Measurements from ENCODE around the gene SOX11.
"Not testable (repeated sequence)": the region's sequence is repeated elsewhere in the genome, so short reads cannot be mapped to it uniquely, and the experiment has no call there.

Gene SOX11

DNA sequence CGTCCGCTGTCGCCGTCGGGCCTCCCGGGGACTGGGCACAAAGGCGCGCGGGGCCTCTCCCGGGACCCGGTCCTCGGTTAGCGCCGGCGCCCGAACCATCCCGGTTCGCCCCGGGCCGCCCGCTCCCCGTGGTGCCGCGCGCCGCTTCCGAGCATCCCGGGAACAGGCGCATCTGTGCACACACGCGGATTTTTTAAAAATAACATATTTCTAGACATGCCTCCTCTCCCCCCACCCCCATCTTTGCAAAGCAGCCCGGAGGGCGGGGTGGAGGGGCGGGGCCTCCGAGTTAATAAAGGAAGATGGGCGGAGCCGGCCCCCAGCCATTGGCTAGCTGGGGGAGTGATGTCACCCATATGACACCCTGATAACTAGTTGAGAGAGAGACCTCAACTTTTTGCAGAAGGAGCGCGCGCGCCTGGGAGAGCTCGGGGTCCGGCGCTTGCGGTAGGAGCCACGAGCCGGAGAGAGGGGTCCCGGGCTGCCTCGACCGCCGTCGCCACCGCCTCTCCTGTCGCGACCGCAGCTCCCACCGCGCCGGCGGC is at the start of gene SOX11:
Gene SOX11, plus strand, starts transcription at position 400 of the 545 bp plus-strand sequence. CDS start 338 bp downstream, outside the sequence.
- DNase-seq, result peak; percentile 67

- DNase-seq, result not testable (repeated sequence)
Observed at GRCh38 chr2:5652734-5653133, 39.5 kb upstream of the SOX11 start.

- not testable (repeated sequence) for DNase-seq
Observed at GRCh38 chr2:5653756-5654155, 38.4 kb upstream of the SOX11 start.

DNA sequence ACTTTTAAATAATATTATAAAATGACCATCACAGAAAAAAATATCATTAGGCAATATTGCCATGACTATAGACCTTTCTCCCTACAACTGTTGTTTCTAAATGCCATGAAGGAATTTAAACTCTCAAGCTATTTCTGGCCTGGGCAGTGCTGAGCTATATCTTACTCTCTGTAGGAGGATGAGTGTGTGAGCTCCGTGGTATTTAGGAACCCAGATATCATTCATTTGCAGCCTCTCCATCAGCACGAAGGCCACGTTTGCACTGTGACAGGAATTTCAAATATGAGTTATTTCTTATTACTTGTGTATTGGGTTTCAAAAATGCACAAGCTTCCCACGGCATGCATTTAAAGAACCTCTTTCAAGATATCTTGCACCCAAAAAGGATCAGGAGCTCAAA is 35.0 kb upstream of the SOX11 start:
- no peak for DNase-seq

DNA sequence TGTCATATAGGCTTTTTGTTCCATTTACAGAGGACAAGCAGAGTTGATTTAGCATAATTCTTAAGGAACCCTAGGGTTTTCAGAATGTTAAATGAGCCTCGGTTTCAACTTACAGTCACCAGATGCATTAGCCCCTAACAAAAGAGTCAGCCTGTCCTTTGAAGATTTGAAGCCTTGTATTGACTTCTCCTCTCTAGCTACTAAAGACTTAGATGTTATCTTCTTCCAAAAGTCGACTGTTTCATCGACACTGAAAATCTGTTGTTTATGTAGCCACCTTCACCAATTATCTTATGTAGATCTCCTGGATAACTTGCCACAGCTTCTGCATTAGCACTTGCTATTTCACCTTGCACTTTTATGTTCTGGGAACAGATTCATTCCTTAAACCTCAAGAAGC is 31.6 kb upstream of the SOX11 start:
- DNase-seq, result no peak

DNA sequence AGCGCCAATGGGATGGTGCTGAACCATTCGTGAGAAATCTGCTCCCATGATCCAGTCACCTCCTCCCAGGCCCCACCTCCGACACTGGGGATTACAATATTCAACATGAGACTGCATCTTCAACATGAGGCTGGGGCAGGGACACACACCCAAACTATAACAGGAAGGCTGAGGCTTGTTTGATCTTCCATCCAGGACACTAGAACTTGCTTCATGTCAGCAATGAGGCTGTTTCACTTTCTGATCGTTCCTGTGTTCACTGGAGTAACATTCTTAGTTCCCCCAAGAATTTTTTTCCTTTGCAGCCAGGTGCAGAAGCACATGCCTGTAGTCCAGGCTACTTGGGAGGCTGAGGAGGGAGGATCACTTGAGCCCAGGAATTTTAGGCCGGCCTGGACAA is 30.8 kb upstream of the SOX11 start:
- DNase-seq, result no peak

DNA sequence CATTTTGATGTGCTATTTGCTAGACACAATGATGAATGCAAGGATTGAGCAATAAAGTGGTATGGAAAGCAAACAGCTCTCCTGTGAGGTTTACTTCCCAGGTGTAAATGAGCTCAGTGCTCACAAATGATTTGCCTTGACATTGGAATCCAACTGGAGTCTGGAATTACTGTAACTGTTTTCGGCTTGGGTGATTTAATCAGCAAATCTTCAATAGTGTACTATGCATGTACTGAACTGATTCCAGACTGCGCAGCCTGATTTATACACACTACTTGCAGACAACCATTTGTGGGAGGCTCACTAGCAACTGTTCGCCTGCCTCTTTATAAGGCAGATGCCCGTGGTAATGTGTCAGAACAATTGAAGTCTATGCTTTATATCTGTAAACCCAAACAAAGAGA is 27.9 kb upstream of the SOX11 start:
- no peak for DNase-seq

GRCh38 chr2:5665066-5665465 is 27.1 kb upstream of the SOX11 start:
- no peak for DNase-seq

GRCh38 chr2:5666798-5667197 is 25.4 kb upstream of the SOX11 start:
- no peak for DNase-seq

DNA sequence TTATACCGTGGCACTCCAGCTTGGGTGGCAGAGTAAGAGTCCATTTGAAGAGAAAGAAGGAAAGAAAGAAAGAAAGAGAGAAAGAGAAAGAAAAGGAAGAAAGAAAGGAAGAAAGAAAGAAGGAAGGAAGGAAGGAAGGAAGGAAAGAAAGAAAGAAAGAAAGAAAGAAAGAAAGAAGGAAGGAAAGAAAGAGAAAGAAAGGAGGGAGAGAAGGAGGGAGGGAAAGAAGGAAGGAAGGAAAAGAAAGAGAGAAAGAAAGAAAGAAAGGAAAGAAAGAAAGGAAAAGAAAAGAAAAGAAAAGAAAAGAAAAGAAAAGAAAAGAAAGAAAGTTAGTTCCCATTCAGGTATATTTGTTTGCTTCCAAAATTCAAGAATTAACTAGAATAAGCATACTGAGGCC is 24.5 kb upstream of the SOX11 start:
- DNase-seq, result not testable (repeated sequence)

DNA sequence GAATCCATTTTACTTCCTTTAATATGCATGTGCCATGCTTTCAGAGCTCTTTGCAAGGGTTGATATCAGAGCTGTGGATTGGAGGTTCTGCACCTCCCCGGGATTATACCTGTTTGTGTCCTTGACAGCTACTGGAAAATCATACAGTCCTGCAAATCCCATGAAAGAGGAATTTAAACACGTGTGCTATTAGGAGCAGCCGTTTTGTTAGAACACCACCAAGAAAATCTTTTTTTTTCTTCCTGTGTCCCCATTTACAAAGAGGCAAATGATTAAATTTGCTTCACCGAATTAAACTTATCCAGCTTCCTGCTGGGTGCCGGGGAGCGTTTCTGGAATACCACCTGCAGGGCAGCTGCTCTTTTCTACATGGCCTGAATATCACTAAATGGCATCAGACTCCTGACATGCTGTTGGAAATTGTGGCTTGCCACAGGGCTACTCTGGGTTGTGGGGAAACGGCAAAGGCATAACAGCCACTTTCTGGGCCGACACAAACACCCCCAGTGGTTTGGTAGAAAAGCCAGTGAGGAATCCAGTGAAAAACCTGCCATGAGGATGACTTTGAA is 23.4 kb upstream of the SOX11 start:
- no peak for DNase-seq

DNA sequence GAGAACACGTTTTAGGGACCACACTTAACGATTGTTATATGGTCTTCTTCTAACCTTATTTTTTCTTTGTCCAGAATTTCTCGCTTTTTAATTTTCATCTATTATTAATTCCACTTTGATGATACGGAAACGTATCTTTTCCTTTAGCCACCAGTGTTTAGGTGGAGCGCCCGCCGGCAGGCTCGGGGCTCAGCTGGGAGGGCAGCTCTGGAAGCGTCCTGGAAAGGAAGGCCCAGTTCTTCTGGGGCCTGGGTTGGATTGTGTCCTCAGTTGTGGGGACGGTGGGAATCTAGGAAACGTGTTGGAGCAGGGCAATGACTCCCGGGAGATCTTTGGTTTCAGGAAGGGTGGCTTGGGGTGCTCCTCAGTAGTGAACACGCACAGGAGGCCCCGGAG is 19.4 kb upstream of the SOX11 start:
- no peak for DNase-seq

DNA sequence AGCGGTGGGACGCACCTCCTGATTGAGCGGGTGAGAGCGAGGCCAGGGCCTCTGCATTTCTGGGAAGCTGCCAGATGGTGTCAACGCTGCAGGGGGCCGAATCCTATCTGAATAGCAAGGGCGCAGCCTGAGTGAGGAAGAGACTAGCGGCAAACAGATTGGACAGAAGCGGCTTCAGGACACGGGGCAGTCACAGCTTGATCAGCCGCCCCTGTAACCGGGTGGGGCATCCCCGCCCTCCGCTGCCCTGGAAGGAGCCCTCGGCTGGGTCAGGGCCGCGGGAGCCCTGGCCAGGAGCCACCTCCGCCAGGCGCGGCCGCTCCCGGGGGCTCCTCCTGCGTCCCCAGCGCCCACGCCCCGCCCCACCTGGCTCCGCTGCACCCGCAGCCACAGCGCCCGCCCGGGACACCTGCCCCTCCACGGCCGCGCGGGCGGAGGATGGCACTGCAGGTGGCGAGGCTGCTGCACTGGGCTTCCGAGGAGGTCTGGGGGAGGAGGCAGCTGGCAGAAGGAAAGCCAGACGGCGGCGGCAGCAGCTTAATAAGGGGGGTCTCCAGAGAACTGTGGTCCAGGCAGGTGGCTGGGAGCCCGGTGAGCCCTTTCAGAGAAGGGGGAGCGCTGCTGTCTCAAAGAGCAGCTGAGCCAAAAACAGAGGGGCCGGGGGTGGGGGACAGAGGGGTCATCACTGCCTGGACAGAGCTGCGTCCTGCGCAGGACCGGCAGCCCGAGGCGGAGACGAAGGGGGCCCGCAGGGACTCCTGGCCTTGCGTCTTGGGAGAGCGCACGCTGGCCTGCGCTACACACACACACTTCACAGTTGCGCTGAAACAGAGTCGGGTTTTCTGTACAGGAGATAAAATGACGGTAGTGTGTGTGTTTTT is 18.8 kb upstream of the SOX11 start:
- no peak for DNase-seq

DNA sequence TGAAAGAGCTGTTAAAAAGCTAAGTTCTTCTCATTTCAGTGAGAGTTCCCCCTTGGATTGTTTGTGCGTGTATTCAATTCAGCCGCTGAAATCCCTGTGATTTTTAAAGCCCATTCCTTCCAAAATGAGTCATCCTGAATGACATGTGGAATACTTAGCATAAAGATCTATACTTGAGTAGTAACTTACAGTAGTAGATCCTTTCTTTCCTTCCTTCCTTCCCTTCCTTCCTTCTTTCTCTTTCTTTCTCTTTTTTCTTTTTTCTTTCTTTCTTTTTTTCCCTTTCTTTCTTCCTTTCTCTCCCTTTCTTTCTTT is 18.2 kb upstream of the SOX11 start:
- DNase-seq, result no peak

DNA sequence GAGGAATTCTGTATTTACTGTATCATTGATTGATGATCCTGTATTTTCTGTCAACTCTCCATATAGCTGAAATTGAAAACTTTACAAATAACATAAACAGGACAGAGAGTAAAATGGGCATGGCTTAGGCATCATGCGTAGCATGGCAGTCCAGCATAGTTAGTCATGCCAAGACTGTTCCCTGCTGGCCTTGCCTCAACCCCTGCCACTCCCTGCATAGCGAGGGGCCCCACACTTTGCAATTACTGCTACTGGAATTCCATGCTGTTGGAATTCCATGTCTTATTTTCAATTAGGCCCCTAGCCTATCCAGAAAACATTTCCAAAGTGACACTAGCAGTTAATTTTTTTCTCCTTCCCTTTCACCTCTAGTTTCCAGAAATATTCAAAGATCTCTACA is 15.1 kb upstream of the SOX11 start:
- no peak for DNase-seq

DNA sequence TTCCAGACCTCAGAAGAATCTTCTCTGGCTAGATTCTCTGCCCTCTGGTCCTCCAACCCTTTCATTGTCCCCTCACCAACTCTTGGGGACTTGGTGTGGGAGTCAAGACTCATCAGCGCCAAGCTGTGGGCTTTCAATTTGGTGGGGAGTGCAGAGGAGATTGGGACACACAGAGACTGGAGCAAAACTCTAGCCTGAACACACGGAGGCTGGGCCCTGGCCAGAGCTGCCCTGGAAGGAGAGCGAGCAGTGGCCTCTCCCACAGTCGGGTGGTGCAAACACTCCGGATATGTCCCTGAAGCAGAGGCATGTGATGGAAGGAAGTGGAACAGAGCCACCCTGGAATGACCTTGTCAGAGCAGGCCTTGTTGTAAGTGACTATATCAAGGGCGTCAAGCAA is 8.7 kb upstream of the SOX11 start:
- no peak for DNase-seq

DNA sequence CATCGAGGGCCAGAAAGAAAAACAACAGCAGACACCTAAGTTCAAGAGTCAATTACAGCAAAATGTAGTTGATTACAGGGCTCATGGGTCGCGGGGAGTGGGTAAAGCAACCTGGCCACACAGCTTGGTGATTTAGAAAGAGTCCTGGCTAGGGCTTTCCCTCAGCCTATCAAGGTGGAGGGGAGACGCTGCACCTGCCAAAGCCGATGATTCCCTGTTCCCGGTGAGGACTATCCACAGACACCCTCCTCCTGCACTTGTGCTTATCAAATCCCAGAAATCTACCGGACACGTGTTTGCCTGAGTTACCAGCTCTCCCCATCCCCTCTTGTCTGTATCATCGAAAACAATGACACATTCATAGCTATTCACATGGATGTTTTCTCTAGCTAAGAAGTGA is 7.0 kb upstream of the SOX11 start:
- no peak for DNase-seq

GRCh38 chr2:5686068-5686467 is 6.1 kb upstream of the SOX11 start:
- no peak for DNase-seq

DNA sequence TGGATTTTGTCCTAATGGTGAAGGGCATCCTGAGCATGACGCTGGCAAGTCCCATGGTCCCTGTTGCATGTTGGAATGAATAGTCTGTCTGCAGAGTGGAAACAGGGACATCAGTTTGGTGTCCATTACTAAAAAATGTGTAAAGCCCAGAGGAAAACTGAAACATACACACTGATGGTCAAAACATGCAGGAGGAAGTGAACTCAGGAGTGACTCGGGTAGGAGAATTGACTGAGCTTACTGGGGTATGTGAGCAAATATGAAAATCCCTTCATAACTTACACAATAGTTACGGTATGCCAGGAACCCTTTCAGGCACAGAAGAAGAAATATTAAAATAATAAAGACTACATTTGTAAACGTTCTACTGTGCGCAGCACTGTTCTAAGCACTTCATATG is 5.6 kb upstream of the SOX11 start:
- DNase-seq, result no peak

DNA sequence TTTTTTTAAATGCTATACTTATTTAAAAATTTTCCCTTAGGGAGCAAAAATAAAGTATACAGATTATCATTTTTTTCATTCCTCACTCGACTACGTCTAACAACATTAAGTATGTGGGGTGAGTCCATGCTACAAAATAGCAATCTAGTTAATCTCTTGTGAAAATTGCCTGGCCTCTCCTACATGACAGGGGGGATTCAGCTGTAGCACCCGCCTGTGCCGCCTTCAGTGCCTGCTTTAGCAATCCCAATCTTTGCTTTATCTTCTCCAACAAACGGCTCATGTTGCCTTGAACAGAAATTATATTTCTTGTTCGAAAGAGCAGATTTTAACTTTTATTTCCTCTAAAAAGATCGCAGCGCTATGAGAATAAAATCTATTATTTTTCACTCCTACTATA is 2.4 kb upstream of the SOX11 start:
- no peak for DNase-seq

GRCh38 chr2:5690286-5690685 is 1.9 kb upstream of the SOX11 start:
- DNase-seq, result no peak

DNA sequence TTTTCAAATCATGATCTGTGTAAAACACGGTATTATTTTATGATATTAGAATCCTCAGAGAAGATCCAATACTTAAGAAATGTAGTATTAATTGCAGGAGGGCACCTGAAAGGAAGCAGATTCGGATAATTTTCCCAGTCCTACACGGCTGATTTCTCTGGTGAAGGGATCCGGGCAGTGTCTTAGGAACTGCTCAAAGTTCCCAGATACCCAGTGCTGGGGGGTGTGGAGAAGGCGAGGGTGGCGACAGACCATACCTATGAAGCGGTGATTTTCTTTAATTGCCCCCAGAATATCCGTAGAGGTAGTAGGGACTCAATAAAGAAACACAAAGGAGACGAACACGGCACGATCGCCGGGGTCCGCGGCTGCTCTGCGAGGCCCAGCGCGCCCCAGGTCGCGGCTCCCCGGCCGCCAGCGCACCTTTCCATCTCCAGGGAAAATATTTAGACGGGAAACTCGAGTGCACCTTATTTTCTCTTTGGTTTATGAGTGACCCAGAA is 1.4 kb upstream of the SOX11 start:
- no peak for DNase-seq

DNA sequence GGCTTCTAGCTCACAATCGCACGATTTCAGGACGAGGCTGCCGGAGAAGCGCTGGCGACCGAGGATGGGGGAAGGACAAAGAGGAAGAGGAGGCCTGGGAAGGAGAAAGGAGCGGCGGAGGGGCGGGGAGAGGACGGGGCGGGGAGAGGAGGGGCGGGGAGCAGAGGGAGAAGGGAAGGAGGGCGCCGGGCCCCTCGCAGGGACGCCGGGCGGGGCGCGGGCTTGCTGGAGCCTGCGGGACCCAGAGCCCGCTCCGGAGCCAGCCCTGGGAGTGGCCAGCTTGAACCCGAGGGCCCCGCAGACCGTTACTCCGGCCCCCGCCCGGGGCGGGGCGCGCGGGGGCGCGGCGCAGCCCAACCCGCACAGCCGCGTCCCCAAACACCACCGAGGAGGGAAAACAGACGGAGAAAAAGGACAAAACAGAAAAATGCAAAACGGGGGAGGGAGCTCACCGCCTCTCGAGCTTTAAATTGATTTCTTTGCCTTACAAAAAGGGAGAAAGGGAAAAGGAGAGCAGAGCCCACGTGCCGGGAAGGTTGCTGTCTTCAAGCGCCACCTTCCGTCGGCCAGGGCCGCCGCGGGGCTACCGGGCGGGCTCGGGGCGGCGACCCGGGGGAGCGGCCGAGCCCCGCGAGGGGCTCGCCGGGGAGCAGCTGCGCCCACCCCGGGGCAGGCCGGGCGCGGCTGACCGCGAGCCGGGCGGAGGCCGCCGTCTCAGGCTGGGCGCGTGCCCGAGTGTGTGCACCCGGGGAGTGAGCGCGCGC is 781 bp upstream of the SOX11 start:
- no peak for DNase-seq

Measured in NCI-H2029 (cell line).